GM12878 (cell line): ENCODE data around the gene ERCC5. TPM values are rescaled to one million over a fixed set of nuclear protein-coding genes. Genes with fewer than 3 reads are reported as not detected.

Experiments used
- ATAC-seq: fragments of 200-7000 bp; cut with Tn5 transposase; 3 replicates; pipeline ENCODE4 v1.9.1; 2020; ENCODE audit warnings: mild to moderate bottlenecking, moderate library complexity
- BruUV-seq: library from RNA; stranded (reverse); fragments of 400-500 nt; replicated peaks from 2 replicates; lab custom pipeline; 2021; lab: Mats Ljungman, UMichigan
- CTCF ChIA-PET: fragments of 300-600 bp; sonication (Branson Sonifier 250); formaldehyde crosslinking; extraction: SDS; loops from one replicate; lab custom pipeline; 2021; ENCODE audit warnings: inconsistent platforms; lab: Yijun Ruan, JAX
- POLR2A ChIA-PET: fragments of 350-600 bp; formaldehyde crosslinking; extraction: SDS; loops from one replicate; lab custom pipeline; 2021; ENCODE audit warnings: inconsistent platforms; lab: Charles Lee
- RAD21 ChIA-PET: fragments of 300-600 bp; sonication (Branson Sonifier 250); formaldehyde crosslinking; loops from one replicate; lab custom pipeline; 2023; ENCODE audit warnings: antibody characterized with exemption; ENCODE audit not compliant: unreplicated experiment; lab: Charles Lee
- SMC1A ChIA-PET: fragments of 300-600 bp; sonication (Branson Sonifier 250); formaldehyde crosslinking; loops from one replicate; lab custom pipeline; 2023; ENCODE audit not compliant: unreplicated experiment, uncharacterized antibody; lab: Charles Lee
- DNase-seq: peaks from one replicate; pipeline ENCODE4 v3.0.0-alpha.2; 2011; ENCODE audit warnings: low read depth, low spot score
- FAIRE-seq: peaks from 3 replicates; lab custom pipeline; 2011; peaks lifted over from hg19 to GRCh38; lab: Jason Lieb, UNC
- H2AFZ ChIP-seq: 2 replicates; pipeline ENCODE4 v1.6.0; 2011; ENCODE audit warnings: low read depth, low read length, control low read depth; ENCODE audit not compliant: control insufficient read depth
- H3K27ac ChIP-seq: 2 replicates; pipeline ENCODE4 v1.5.1; 2011; ENCODE audit warnings: control low read depth; ENCODE audit not compliant: control insufficient read depth, insufficient read depth
- H3K27me3 ChIP-seq, 2 experiments: replicated peaks in 1 of 2; 2 replicates each; pipeline versions ENCODE4 v1.6.0 to v1.6.1; 2011; ENCODE audit warnings: low read length in 1 of 2; ENCODE audit not compliant: control insufficient read depth in 2 of 2, insufficient read depth in 2 of 2
- H3K36me3 ChIP-seq, 2 experiments: 2 replicates each; pipeline ENCODE4 v1.5.1; 2011; ENCODE audit warnings: low read length in 1 of 2; ENCODE audit not compliant: control insufficient read depth in 2 of 2, insufficient read depth in 2 of 2
- H3K4me1 ChIP-seq: 2 replicates; pipeline ENCODE4 v1.6.1; 2011; ENCODE audit warnings: mild to moderate bottlenecking, low read length, moderate library complexity, mixed read lengths; ENCODE audit not compliant: control insufficient read depth, insufficient read depth
- H3K4me2 ChIP-seq: 2 replicates; pipeline ENCODE4 v1.6.0; 2011; ENCODE audit warnings: control low read depth; ENCODE audit not compliant: control insufficient read depth, insufficient read depth
- H3K4me3 ChIP-seq: fragments of 200-600 bp; sonication (generic); 2 replicates; pipeline ENCODE4 v1.5.1; 2016
- H3K79me2 ChIP-seq: 2 replicates; pipeline ENCODE4 v1.6.0; 2011; ENCODE audit warnings: low read length; ENCODE audit not compliant: control insufficient read depth, insufficient read depth
- H3K9ac ChIP-seq: 2 replicates; pipeline ENCODE4 v1.8.0; 2011; ENCODE audit warnings: low read length, control low read depth, mixed read lengths; ENCODE audit not compliant: control insufficient read depth, insufficient read depth
- H3K9me3 ChIP-seq: replicated peaks from 3 replicates; pipeline ENCODE4 v1.5.1; 2011; ENCODE audit warnings: mild to moderate bottlenecking, low read length; ENCODE audit not compliant: control insufficient read depth, insufficient read depth
- H4K20me1 ChIP-seq: 2 replicates; pipeline ENCODE4 v1.6.0; 2011; ENCODE audit not compliant: control insufficient read depth, insufficient read depth
- BHLHE40 ChIP-seq, 2 experiments: fragments of 450-650 bp in 1 of 2; IDR thresholded peaks; 2 replicates each; pipeline ENCODE4 v1.6.1; 2011 to 2017; ENCODE audit warnings: low read depth in 2 of 2, borderline replicate concordance in 1 of 2, improper control_type of control experiment in 1 of 2, low read length in 1 of 2, mild to moderate bottlenecking in 1 of 2
- IRF5 ChIP-seq: fragments of 450-650 bp; IDR thresholded peaks from 2 replicates; pipeline ENCODE4 v1.6.1; 2017; ENCODE audit warnings: borderline replicate concordance
- JUND ChIP-seq: IDR thresholded peaks from 2 replicates; pipeline ENCODE4 v1.6.1; 2012; ENCODE audit warnings: low read depth, mild to moderate bottlenecking, low read length, improper control_type of control experiment, moderate library complexity
- MXI1 ChIP-seq: fragments of 150-350 bp; IDR thresholded peaks from 2 replicates; pipeline ENCODE4 v1.6.1; 2011; ENCODE audit warnings: low read depth, mild to moderate bottlenecking, inconsistent platforms, low read length, improper control_type of control experiment
- RAD21 ChIP-seq: IDR thresholded peaks from 2 replicates; pipeline ENCODE4 v1.6.1; 2011; ENCODE audit warnings: mild to moderate bottlenecking, low read depth, low read length, moderate library complexity; ENCODE audit not compliant: insufficient read depth
- RB1 ChIP-seq: fragments of 450-650 bp; formaldehyde crosslinking; IDR thresholded peaks from 2 replicates; pipeline ENCODE4 v1.6.1; 2017; ENCODE audit warnings: mild to moderate bottlenecking, borderline replicate concordance
- ZNF592 ChIP-seq: fragments of 450-650 bp; IDR thresholded peaks from 2 replicates; pipeline ENCODE4 v1.6.1; 2017; ENCODE audit warnings: mild to moderate bottlenecking, moderate library complexity
- WGBS: methylation state at CpG from one replicate; pipeline ENCODE4 v1.1.6; 2016; ENCODE audit warnings: low lambda C conversion rate; ENCODE audit not compliant: insufficient replicate concordance, insufficient coverage; ENCODE audit errors: missing lambda C conversion rate; 5-methylcytosine and 5-hydroxymethylcytosine counted together
- in situ Hi-C: fragments of 300-500 bp; cut with MboI; formaldehyde crosslinking; loops from 9 replicates; pipeline ENCODE4 v1.14.3; 2018; ENCODE audit warnings: mixed read lengths
- intact Hi-C: fragments of 100-400 bp; cut with micrococcal nuclease; formaldehyde crosslinking; loops from one replicate; pipeline ENCODE4 v1.14.2; 2022; ENCODE audit not compliant: unreplicated experiment
- polyA plus RNA-seq, 11 experiments: library from polyadenylated mRNA; depleted of rRNA in 4 of 11; unstranded in 6 of 11; stranded (reverse) in 5 of 11; fragments of >200 nt; fragmentation: Nextera tagmentation in 4 of 11; fragmentation: Illumina TruSeq in 1 of 11; extraction: Ambion mirVana in 4 of 11; extraction: Trizol in 1 of 11; gene quantifications; 1 replicate in 1 of 11; 2 replicates in 10 of 11; pipeline versions ENCODE4 v1.2.1 to v1.2.3, GENCODE V29; 2011 to 2016; ENCODE audit warnings: inconsistent platforms in 2 of 11, missing spikeins in 2 of 11, low read depth in 1 of 11
- total RNA-seq, 4 experiments: library from RNA; depleted of rRNA in 3 of 4; stranded (reverse); fragments of >200 nt in 3 of 4; fragmentation: Illumina TruSeq in 1 of 4; extraction: Trizol in 1 of 4; gene quantifications; 2 replicates each; pipeline versions ENCODE4 v1.2.1 to v1.2.3, GENCODE V29; 2013 to 2021

ERCC5 gene
- total and polyA plus RNA-seq, 10 of the 15 experiments (the other 5 are each of a cell fraction or from before 2014, with no cell fraction given), result 11.7 to 59.2 (median 41.6) TPM

- RAD21 ChIA-PET, result interaction anchor here (1.0 kb wide), 1 partner anchor 28 kb away, joined by 3 read pairs; no protein-coding TSS in a partner anchor
- in situ Hi-C loops, result no loop called here
- CTCF ChIA-PET, result interaction anchor here (1.1 to 1.3 kb wide), 2 partner anchors 8 to 12 kb away, joined by 4 read pairs; no protein-coding TSS in a partner anchor
- no peak overlapping the region for H2AFZ ChIP-seq
- no peak overlapping the region for H3K27ac ChIP-seq
- POLR2A ChIA-PET, result no interaction called here
- DNase-seq, result no peak
- 100% methylated on average over 1 of the region's 1 CpG for WGBS
- H3K4me1 ChIP-seq, result peaks cover 19% of the 10 kb centered on the region
- no peak overlapping the region for H3K4me3 ChIP-seq
- H3K79me2 ChIP-seq, result peaks cover 8% of the 10 kb centered on the region
- H3K36me3 ChIP-seq, result peaks cover 3% of the 10 kb centered on the region in 2 experiments
- intact Hi-C loops, result no loop called here
- no peaks in the 10 kb centered on the region for H4K20me1 ChIP-seq
- no peaks in the 10 kb centered on the region for H3K27me3 ChIP-seq
- SMC1A ChIA-PET, result interaction anchor here (0.9 to 1.1 kb wide), 2 partner anchors 9 to 16 kb away, joined by 3 read pairs; no protein-coding TSS in a partner anchor
- H3K4me2 ChIP-seq, result no peak overlapping the region
- TF ChIP-seq JUND, result no peak
- no peak for TF ChIP-seq RB1
- TF ChIP-seq BHLHE40 (IDR thresholded peaks at IDR 0.05; ENCODE audit: borderline replicate concordance in 1 of 2, low read depth in 2 of 2, low read length in 1 of 2), result no peak
- TF ChIP-seq MXI1, result no peak
- no peak for TF ChIP-seq ZNF592
- no peak for TF ChIP-seq RAD21
- TF ChIP-seq IRF5, result no peak
- no peak for FAIRE-seq
- no TSS peak for BruUV-seq
- no peak for ATAC-seq
- H3K9ac ChIP-seq, result no peak overlapping the region
- no peaks in the 10 kb centered on the region; the same call in 2 of the 3 replicates for H3K9me3 ChIP-seq
These were observed 28.6 kb upstream of the ERCC5 start for GRCh38 chr13:102817241-102817640.
